Measurements from ENCODE around the gene IGFALS.
"Not testable (repeated sequence)": the region's sequence is repeated elsewhere in the genome, so short reads cannot be mapped to it uniquely, and the experiment has no call there.

Gene IGFALS

DNA sequence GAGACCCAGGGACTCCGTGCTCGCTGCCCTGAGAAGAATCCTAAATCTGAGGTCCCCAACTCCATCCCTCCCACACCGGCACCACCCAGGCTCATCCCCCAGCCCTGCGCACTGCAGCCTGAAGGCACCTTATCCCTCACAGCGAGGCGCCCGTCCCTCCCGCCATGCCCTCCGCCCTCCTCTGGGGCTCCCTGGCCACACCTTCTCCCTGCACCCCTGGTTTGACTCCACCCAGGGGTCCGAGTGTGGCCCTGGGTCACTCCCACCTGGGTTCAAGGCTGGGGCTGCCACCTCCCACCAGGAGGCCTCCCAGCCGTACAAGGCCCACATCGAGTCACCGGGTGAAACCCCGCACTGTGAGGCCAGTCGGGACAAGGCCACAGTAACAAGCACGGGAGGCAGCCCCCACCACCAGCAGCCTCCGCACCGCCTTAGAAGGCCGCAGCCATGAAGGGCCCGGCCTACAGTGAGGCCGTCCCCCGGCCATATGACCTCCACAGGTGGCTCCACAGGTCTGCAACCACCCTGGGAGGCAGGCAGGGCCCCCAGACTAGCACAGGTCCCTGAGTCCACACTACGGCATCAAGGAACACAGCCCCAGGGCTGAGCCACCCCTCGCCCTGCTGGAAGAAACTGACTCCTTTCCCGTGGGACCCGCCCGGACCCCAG lies 24.8 kb upstream of the IGFALS start:
- no peak for DNase-seq (ENCODE audit: low read depth)

DNA sequence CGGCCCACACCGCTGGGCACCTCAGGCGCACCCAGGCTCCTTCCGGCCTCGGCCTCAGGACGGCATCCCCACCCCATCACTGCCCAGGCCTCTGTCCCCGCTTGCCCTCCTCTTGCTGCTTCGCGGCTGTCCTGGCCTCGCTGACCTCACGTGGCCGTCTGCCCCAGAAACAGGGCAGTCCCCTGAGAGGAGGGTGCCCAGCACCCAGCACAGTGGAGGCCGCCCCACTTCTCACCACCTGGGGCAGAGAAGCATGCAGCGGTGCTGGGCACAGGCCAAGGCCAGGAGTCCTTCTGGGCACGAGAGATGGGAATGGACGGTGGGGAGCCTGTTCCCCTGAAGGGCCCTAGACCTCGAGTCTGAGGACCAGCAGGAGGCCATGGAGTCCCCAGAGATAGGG lies 24.2 kb upstream of the IGFALS start:
- no peak for DNase-seq (ENCODE audit: low read depth)

DNA sequence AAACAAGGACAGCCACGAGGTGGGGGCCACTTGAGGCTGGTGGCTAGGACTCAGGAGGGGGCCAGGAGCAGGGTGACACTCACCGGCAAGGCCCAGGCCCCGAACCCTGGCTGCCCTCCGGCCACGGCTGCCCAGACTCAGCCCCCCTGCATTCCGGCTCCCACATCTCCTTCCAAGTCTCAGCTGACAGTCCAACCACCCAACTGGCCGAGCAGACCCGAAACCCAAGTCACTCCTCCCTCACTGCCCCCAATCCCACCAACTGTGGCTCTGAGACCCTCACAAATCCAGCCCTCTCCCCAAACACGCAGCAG lies 23.7 kb upstream of the IGFALS start:
- no peak for DNase-seq (ENCODE audit: low read depth)

DNA sequence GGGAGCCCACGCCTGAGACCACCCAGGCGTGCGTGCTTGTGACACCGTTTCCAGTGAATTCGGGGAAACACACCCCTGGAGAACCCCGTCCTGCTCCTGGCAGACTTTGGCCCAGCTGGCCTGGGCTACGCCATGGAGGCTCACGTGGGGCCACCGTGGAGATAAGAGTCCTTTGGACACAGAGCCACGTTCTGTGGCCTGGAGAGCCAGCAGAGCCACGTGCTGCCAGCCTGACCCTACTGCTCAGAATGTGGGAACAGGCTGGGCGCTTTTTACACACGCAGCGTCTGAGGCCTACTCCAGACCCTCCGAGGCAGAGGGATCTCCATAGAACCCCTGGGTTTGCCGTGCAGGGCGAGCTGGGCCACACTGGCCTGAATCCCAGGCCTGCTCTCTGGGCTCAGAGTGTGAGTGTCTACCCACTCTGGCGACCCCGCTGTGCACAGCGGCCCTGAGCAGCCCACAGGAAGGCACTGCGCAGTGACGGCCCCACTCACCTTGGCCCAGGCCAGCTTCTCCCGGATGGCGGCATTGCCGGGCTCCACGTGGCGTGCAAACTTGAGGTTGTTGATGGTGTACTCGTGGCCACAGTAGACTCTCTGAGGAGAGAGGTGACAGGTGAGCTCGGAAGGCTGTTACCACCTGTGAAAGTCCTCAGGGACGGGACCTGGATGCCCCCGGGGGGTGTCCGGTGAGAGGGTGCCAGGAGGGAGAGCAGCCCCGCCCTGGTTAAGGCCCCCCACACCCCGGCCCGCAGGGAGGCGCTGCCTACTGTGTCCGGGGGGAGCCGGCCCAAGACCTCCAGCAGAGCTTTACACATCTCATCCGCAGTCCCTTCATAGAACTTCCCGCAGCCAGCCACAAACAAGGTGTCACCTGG lies 23.1 kb upstream of the IGFALS start:
- no peak for DNase-seq (ENCODE audit: low read depth)

DNA sequence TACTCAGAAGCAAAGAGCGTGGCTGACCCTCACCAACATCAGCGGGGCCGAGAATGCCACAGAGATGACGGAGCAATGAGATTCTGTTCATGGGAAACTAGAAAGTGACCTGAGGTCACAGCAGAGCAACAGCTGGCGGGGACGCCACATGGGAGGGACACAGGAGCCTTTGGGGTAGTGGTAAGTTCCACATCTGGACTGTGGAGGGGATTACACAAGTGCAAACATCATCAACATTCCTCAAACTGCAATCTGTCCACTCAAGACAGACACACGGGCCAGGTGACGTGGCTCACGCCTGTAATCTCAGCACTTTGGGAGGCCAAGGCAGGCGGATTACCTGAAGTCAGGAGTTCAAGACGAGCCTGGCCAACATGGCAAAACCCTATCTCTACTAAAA lies 22.0 kb upstream of the IGFALS start:
- no peak for DNase-seq (ENCODE audit: low read depth)

DNA sequence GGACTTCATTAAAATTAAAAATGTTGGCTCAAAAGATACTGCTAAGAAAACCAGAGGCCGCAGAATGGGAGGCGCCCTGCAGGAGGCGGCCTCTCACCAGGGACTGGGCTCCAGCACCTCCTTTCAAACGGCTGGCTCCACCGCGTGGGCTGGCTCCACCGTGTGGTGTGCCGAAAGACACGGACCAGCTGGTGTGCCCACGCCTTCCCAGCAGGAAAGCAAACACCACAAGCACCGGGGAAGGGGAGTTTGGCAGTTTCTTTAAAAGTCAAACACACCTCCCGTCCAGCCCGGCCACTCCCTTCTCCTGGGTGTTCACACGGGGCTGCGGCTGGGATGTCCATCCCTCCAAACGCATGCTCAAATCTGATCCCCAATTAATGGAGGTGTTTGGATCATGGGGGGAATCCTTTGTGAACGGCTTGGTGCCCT lies 19.2 kb upstream of the IGFALS start:
- DNase-seq (ENCODE audit: low read depth), result peak; percentile 31

DNA sequence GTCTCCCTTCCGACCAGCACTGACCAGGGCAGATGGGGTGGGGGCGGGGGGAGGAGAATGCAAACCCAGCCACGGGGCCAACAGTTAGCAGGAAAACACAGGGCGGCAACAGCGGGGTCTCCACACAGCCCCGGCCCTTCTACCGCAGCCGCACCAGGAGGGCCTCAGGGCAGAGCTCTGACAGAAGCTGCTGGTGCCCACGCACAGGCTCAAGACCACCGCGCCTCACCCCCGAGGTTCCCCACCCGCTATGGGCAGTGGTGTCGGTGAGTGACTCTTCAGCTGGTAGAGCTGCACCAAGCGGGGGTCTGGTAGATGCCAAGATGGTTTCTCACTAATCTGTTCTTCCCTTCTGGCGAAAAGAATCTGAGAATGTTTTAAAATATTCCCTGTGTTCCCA lies 17.0 kb upstream of the IGFALS start:
- no peak for DNase-seq (ENCODE audit: low read depth)

DNA sequence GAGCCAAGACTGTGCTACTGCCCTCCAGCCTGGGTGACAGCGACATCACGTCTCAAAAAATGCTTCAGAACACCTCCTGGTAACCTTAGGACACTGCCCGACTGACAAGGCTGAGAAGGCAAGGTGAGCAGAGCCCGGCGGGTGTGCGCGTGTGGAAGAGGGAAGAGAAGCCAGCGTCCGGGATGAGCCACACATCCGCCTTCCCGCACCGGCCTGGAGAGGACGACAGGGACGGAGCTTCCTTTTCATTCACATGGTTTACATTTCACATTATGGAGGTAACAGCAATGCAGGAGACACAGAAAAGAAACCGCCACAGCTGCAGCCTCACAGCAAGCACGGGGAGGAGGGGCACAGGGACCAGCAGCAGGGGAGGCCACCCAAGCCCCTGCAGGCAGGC lies 16.6 kb upstream of the IGFALS start:
- DNase-seq (ENCODE audit: low read depth), result no peak

DNA sequence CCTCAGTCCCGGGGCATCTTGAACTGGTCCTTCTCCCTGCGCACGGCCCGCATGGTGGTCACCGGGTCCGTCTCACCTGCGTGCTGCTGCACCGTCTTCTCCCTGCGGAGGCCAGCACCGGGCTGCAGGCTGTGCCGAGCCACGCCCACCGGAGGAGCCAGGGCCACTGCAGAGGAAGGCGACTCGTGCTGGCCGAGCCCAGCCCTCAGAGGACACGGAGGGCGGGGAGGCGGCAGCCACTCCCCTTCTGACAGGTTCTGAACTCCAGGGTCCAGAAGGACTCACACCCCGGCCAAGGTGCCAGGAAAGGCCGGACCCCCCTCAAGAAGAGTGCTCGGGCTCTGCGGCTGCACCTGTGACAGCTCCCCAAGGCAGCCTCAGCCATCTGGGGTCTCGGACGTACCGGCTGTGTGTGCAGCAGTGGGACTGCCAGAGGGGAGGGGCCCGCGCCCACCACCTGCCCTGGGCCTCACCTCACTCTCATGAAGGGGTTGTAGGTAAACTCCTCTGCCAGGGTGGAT lies 15.8 kb upstream of the IGFALS start:
- no peak for DNase-seq (ENCODE audit: low read depth)

DNA sequence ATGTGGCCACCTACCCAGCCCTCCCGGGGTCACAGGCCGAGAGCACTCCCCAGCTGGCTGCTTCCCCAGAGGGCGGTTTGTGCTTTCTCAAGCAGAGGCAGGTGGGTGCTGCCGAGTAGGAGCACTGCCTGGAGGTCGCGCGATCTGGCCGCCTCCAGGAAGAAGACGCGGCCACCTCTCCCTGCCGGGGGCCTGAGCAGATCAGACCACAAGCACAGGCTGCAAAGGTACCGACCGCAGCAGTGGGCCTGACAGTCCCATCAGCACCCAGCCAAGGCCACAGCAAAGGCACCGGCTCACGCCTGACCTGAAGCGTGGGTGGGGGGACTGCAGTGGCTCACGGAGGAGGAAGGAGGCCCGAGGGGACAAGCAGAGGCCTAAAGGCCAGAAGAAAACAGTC lies 15.2 kb upstream of the IGFALS start:
- no peak for DNase-seq (ENCODE audit: low read depth)

DNA sequence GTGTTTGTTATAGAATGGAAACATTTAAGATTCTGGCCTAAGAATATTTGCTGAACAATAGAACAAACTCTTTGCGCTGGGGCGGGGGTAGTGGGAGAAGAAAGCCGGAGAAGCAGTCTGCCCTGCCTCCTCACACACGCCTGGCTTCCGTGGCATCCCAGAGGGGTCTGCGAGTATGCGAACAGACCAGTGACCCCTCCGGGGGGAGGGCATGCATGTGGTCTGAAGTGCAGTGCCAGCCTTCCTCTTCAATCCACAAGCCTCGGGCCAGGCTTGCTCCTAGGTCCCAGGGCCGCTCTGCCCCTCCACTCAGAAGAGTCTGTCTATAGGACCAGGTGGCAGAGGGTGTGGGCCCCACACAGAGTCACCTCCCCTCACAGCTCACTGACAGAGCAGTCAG lies 14.1 kb upstream of the IGFALS start:
- no peak for DNase-seq (ENCODE audit: low read depth)

DNA sequence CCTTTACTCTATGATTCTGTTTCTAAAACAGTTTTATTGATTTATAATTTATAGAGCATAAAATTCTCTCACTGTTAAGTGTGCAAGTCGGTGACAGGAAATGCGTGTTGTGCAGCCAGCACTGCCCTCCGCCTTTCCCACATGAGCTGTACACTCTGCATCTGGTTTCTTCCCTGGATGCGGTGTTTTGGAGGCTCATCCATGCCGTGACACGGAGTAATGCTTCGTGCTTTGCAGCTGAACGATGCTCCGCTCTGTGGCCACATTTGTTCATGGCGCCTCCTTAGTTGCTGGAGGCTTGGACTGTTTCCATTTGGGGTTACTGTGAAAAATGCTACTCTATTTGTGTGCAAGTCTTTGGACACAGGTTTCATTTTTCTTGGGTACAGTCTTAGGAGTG lies 7.2 kb upstream of the IGFALS start:
- DNase-seq (ENCODE audit: low read depth), result no peak

DNA sequence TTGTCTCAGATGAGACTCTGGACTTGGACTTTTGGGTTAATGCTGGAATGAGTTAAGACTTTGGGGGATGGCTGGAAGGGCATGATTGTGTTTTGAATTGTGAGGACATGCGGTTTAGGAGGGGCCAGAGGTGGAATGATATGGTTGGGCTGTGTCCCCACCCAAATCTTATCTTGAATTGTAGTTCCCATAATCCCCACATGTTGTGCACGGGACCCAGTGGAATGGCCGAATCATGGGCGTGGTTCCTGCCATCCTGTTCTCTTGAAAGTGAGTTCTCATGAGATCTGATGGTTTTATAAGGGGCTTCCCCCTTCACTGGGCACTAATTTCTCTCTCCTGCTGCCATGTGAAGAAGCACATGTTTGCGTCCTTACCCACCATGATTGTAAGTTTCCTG lies 5.8 kb upstream of the IGFALS start:
- not testable (repeated sequence) for DNase-seq (ENCODE audit: low read depth)

DNA sequence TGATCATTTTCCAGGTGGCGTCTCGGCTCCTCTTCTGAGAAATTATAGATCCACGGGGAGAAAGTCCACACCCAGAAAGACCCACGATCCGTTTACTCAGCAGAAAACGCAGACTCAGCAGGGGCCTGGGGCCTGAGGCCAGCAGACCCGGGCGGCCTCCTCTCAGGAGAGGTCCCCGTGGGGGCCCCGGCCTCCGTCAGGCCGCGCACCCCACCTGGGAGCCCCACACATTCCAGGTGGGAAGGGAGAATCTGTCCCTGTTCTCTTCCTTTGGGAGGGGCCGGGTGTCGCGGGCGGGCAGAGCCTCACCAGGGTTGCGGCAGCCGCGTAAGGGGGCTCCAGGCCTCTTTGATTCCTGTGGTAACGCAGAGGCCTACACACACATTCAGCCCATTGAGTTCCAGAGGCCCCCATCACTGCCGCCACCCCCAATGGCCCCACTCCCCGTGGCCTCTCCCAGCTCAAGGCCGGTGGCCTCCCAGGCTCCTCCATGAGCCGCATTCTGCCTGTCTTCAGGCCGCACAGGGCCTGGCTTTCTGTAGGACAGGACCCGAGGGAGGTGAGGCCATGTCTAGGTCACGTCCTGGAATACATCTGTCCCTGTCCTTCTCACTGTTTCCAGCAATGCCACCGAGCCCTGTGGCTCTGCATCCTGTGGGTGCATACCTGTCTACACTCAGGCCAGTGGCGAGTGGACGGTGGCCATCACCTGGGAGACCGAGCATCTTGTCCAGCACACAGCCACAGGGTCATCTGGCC lies 1.6 kb upstream of the IGFALS start:
- no peak for DNase-seq (ENCODE audit: low read depth)

DNA sequence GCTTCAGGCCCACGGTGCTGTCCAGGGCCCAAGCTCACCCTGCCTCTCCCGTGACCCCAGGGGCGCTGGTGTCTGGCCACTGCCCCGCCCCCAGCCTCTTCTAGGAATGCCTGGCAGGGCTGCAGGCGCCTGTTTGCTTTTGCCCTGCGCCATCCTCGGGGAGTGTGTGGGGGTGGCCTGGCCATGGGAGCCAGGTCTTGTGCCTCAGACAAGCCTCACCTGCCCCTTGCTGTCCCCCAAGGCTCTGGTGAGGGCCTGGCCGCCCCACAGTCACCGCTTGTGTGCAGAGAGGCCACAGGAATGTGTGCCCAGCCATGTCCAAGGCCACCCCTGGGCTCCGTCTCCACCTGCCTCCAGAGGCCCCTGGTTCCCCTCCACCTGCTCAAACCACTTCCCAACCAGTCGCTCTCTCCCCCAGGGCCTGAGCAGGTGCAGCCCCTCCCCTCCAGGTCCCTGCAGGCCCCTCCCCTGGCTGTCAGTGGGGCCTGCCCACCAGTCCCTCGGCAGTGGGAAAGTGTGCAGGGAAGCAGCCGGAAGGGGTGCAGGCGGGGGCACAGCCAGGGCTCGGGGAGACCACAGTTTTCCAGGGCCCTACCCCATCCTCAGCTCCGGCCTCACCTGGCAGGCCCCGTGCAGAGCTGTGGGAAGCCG lies 841 bp upstream of the IGFALS start:
- no peak for DNase-seq (ENCODE audit: low read depth)

DNA sequence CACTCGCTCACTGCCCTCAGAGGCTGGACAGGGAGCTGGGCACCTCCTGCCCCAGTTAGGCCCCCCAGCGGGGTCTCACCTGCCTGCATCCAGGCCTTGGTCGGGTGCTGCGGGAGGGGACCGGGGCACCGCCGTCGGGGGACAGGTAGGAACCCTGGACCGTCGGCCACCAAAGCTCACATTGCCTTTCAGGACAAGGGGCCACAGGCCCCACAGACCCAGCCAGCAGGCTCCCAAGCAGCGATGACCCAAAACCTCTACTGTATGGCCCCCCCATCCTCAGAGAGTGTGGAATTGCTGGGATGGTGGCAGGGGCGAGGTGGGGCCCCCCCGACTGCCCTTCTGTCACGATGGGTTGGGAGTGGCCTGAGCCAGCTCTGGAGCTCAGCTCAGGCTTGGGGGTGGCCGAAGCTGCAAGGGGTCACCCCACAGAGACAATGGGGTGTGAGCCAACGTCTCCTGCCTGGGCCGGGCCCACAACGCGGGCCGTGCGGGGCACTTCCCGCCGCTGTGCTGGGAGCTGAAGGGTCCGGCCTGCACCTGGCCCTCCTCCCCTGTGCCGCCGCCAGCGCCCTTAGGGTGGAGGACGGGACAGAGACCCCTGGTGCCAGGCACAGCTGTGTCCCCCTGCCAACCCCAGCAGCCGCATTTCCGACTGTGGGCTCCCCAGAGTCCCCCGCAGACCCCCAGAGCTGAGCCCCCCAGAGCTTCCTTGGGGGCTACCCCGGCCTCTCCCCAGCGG lies 498 bp downstream of the IGFALS start:
- DNase-seq (ENCODE audit: low read depth), result no peak

DNA sequence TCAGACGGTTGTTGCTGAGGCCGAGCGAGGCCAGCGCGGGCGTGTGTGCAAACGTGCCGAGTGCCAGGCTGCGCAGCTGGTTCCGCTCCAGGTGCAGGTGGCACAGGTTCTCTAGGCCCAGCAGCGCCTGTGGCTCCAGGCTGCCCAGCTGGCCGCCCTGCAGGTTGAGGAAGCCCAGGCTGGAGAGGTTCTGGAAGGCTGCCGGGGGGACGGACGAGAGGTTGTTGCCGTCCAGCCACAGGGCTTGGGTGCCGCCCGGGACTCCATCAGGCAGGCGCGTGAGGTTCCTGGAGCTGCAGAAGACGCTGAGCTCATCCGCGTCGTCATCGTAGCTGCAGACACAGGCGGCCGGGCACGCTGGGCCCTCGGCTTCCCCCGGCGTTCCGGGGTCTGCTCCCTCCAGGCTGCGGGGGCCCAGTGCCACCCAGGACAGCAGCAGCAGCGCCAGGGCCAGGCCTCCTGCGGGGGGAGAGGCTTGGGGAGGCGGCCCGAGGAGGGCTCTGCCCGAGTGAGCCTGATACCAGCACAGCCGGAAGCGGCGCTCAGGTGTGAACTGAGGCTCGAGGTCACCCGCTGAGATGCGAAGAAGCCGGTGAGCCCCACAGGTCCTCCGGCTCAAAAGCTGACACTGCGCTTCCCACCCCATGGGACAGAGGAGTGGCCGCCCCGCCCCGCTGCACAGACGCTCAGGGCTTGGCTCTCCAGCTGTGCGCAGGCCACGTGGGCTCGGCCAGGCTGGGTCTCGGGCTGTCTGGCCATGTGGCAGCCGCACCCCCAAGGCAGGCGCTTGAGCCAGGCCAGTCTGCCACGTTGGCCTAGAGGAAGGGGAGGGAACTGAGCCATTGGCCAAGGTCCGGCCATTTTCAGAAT lies 1.3 kb downstream of the IGFALS start:
- no peak for DNase-seq (ENCODE audit: low read depth)

DNA sequence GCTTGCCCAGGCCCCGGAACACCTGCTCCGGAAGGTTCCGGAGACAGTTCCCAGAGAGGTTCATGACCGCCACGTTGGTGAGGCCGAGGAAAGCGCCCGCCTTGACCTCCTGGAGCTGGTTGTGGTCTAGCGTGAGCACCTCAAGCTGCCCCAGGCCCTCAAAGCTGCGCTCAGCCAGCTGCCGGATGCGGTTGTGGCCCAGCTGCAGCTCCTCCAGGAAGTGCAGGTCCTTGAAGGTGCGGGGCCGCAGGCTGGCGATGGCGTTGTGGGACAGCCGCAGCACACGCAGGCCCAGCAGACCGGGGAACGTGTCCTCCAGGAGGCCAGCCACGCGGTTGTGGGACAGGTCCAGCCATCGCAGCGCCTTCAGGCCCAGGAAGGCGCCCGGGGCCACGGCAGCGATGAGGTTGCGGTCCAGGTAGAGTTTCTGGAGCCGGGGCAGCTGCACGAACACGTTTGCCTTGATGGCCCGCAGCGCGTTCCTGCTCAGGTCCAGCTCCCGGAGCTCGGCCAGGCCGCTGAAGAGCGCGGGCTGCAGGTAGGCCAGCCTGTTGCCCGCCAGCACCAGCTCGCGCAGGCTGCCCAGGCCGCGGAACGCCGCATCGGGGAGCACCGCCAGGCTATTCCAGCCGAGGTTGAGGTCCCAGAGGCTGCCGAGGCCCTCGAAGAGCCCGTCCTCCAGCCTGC lies 2.1 kb downstream of the IGFALS start:
- no peak for DNase-seq (ENCODE audit: low read depth)

DNA sequence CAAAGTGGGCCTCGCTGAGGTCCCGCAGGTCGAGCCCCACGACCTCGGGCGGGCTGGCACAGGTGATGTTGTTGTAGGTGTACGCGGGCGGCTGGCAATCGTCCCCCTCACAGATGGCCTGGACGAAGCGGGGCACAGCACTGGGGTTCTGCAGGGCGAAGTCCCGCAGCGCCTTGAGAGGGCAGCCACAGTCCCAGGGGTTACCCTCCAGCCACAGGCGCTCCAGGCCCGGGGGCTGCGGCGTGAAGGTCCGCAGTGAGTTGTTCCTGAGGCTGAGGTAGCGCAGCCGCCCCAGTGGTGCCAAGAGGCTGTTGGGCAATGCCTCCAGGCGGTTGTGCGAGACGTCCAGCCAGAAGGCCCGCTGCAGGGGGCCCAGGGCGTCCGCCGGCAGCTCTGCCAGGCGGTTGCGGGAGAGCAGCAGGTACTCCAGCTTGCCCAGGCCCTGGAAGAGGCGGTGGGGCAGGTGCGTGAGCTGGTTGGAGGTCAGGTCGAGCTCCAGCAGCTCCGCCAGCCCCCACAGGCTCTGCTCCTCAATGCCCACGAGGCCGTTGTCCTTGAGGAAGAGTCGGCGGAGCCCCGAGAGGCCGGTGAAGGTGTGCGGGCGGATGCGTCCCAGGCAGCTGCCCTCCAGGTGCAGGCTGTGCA lies 2.8 kb downstream of the IGFALS start:
- DNase-seq (ENCODE audit: low read depth), result no peak

DNA sequence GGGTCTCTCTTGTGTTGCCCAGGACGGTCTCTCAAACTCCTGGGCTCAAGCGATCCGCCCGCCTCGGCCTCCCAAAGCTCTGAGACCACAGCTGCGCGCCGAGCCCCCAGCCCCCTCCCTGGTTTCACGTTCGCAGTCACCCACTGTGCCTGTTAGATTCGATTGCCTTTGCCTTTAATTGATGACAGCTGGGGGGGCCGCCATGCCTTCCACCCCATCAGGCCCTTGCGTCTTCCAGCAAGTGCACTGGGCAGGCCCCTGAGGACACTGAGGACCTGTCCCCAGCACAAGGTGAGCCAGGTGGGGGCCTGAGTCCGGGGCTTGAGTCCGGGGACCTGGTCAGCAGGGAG lies 3.3 kb downstream of the IGFALS start:
- DNase-seq (ENCODE audit: low read depth), result no peak
